ENCODE data around the gene AQP11.

DNA sequence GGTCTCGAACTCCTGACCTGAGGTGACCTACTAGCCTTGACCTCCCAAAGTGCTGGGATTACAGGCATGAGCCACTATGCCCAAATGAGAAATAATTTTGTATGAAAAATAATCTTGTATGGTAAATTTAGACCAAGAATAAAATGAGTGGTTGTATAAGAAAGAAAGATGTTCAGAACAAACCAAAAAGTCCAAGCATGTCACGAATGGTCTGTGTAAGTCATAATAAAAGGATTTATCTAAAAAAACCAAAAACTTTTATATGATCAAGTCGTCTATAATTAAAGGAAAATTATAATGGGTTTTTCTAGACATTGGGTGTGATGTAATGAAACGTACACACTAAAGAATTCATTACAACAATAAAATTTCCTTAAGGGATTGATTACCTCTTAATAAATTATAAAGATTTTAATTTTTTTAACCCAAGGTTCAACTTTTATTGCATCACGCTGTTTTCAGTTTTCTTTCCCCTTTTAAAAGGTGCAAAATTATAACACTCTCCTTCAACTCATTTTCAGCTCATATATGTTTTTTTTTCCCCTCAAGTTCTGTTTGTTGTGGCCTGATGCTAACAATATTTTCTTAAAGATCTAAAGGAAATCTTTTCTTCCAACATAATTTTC lies 8.9 kb upstream of the AQP11 start:
- TF ChIP-seq, protein P1, sequence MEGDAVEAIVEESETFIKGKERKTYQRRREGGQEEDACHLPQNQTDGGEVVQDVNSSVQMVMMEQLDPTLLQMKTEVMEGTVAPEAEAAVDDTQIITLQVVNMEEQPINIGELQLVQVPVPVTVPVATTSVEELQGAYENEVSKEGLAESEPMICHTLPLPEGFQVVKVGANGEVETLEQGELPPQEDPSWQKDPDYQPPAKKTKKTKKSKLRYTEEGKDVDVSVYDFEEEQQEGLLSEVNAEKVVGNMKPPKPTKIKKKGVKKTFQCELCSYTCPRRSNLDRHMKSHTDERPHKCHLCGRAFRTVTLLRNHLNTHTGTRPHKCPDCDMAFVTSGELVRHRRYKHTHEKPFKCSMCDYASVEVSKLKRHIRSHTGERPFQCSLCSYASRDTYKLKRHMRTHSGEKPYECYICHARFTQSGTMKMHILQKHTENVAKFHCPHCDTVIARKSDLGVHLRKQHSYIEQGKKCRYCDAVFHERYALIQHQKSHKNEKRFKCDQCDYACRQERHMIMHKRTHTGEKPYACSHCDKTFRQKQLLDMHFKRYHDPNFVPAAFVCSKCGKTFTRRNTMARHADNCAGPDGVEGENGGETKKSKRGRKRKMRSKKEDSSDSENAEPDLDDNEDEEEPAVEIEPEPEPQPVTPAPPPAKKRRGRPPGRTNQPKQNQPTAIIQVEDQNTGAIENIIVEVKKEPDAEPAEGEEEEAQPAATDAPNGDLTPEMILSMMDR (IDR thresholded peaks at IDR 0.05): no peak
- TF ChIP-seq POLR2A (IDR thresholded peaks at IDR 0.05; ENCODE audit: low read length) (no peak), RCOR1 (IDR thresholded peaks at IDR 0.05; ENCODE audit: low read depth, low read length) (no peak), ZSCAN20 (CRISPR knock-in tag; IDR thresholded peaks at IDR 0.05) (no peak), EP300 (IDR thresholded peaks at IDR 0.05) (no peak), CHD2 (IDR thresholded peaks at IDR 0.05; ENCODE audit: low read length, partially characterized antibody) (no peak), PHF8 (IDR thresholded peaks at IDR 0.05; ENCODE audit: borderline replicate concordance, low read depth) (no peak), CBX8 (IDR thresholded peaks at IDR 0.05) (no peak), RNF2 (IDR thresholded peaks at IDR 0.05; ENCODE audit: borderline replicate concordance, low read depth) (no peak)
